Glutamatergic neuron (in vitro differentiated cells): Measurements from ENCODE around the gene GPX7. TPM values are rescaled to one million over a fixed set of nuclear protein-coding genes. Genes with fewer than 3 reads are reported as not detected.

Source experiments
- DNase-seq: peaks from one replicate; pipeline ENCODE4 v3.0.0; 2022
- H3K27ac Mint-ChIP-seq: one replicate; pipeline ENCODE4 v1.8.0; 2020; ENCODE audit warnings: mild to moderate bottlenecking, mixed read lengths, inconsistent platforms; ENCODE audit not compliant: unreplicated experiment
- H3K27me3 Mint-ChIP-seq: one replicate; pipeline ENCODE4 v1.8.0; 2020; ENCODE audit warnings: mild to moderate bottlenecking, moderate library complexity, mixed read lengths, inconsistent platforms; ENCODE audit not compliant: unreplicated experiment
- H3K36me3 Mint-ChIP-seq: one replicate; pipeline ENCODE4 v1.8.0; 2020; ENCODE audit warnings: mild to moderate bottlenecking, mixed read lengths, inconsistent platforms; ENCODE audit not compliant: unreplicated experiment
- H3K4me1 Mint-ChIP-seq: one replicate; pipeline ENCODE4 v1.8.0; 2020; ENCODE audit warnings: mild to moderate bottlenecking, low read depth, mixed read lengths, inconsistent platforms; ENCODE audit not compliant: unreplicated experiment
- H3K4me3 Mint-ChIP-seq: one replicate; pipeline ENCODE4 v1.8.0; 2020; ENCODE audit warnings: mild to moderate bottlenecking, mixed read lengths, inconsistent platforms; ENCODE audit not compliant: unreplicated experiment
- H3K9me3 Mint-ChIP-seq: one replicate; pipeline ENCODE4 v1.8.0; 2020; ENCODE audit warnings: mild to moderate bottlenecking, moderate library complexity, mixed read lengths, inconsistent platforms; ENCODE audit not compliant: unreplicated experiment
- CTCF ChIP-seq: fragments of 200-600 bp; sonication (generic); IDR thresholded peaks from one replicate; pipeline ENCODE4 v1.5.0; 2021; ENCODE audit not compliant: partially characterized antibody, unreplicated experiment
- total RNA-seq: library from RNA; stranded (reverse); fragmentation: NEBNext Ultra II Directional; extraction: Animal tissue kit (Norgen Biotek cat#: 25700); gene quantifications from one replicate; pipeline ENCODE4 v1.2.1, GENCODE V29; 2021; ENCODE audit not compliant: unreplicated experiment

The GPX7 gene
- total RNA-seq, 1 donor from 2014 or later = 3.5 TPM

GRCh38 chr1:52567943-52568342 lies 34.2 kb upstream of the GPX7 start:
- peaks cover 1% of the 10 kb centered on the region for H3K27me3 Mint-ChIP-seq
- no peak for DNase-seq
- no peak overlapping the region for H3K4me3 Mint-ChIP-seq
- no peaks in the 10 kb centered on the region for H3K36me3 Mint-ChIP-seq
- H3K27ac Mint-ChIP-seq = no peak overlapping the region
- no peak for TF ChIP-seq CTCF
- no peaks in the 10 kb centered on the region for H3K4me1 Mint-ChIP-seq
- H3K9me3 Mint-ChIP-seq = no peaks in the 10 kb centered on the region

- DNase-seq = no peak
- no peak for TF ChIP-seq CTCF
- H3K27ac Mint-ChIP-seq = no peak overlapping the region
- H3K36me3 Mint-ChIP-seq = no peaks in the 10 kb centered on the region
- peaks cover 3% of the 10 kb centered on the region for H3K27me3 Mint-ChIP-seq
- H3K4me3 Mint-ChIP-seq = no peak overlapping the region
- no peaks in the 10 kb centered on the region for H3K9me3 Mint-ChIP-seq
- no peaks in the 10 kb centered on the region for H3K4me1 Mint-ChIP-seq
Measured at GRCh38 chr1:52569449-52570210, 32.5 kb upstream of the GPX7 start.

- H3K27ac Mint-ChIP-seq = no peak overlapping the region
- H3K9me3 Mint-ChIP-seq = no peaks in the 10 kb centered on the region
- H3K4me1 Mint-ChIP-seq = no peaks in the 10 kb centered on the region
- H3K27me3 Mint-ChIP-seq = peaks cover 1% of the 10 kb centered on the region
- no peak for DNase-seq
- no peaks in the 10 kb centered on the region for H3K36me3 Mint-ChIP-seq
- H3K4me3 Mint-ChIP-seq = no peak overlapping the region
- no peak for TF ChIP-seq CTCF
Measured at GRCh38 chr1:52571783-52572182, 30.4 kb upstream of the GPX7 start.

GRCh38 chr1:52572387-52572786 lies 29.8 kb upstream of the GPX7 start:
- H3K9me3 Mint-ChIP-seq = no peaks in the 10 kb centered on the region
- H3K36me3 Mint-ChIP-seq = no peaks in the 10 kb centered on the region
- no peaks in the 10 kb centered on the region for H3K4me1 Mint-ChIP-seq
- DNase-seq = no peak
- no peak overlapping the region for H3K27ac Mint-ChIP-seq
- no peak overlapping the region for H3K4me3 Mint-ChIP-seq
- TF ChIP-seq CTCF = no peak
- peaks cover 1% of the 10 kb centered on the region for H3K27me3 Mint-ChIP-seq

GRCh38 chr1:52574594-52574993 lies 27.6 kb upstream of the GPX7 start:
- H3K27ac Mint-ChIP-seq = peak overlapping the region; percentile 59

More at GRCh38 chr1:52574594-52574993, 27.6 kb upstream of the GPX7 start:
- Mint-ChIP-seq H3K4me3 (no peak overlapping the region), H3K27me3 (peaks cover 3% of the 10 kb centered on the region), H3K36me3 (peaks cover 8% of the 10 kb centered on the region), H3K9me3 (no peaks in the 10 kb centered on the region), H3K4me1 (no peaks in the 10 kb centered on the region)
- no peak for TF ChIP-seq CTCF
- no peak for DNase-seq
